Measurements from ENCODE around the gene MATK.
A peak's percentile ranks its signal among the peaks of the same experiment; 100 is the strongest.

Gene MATK

DNA sequence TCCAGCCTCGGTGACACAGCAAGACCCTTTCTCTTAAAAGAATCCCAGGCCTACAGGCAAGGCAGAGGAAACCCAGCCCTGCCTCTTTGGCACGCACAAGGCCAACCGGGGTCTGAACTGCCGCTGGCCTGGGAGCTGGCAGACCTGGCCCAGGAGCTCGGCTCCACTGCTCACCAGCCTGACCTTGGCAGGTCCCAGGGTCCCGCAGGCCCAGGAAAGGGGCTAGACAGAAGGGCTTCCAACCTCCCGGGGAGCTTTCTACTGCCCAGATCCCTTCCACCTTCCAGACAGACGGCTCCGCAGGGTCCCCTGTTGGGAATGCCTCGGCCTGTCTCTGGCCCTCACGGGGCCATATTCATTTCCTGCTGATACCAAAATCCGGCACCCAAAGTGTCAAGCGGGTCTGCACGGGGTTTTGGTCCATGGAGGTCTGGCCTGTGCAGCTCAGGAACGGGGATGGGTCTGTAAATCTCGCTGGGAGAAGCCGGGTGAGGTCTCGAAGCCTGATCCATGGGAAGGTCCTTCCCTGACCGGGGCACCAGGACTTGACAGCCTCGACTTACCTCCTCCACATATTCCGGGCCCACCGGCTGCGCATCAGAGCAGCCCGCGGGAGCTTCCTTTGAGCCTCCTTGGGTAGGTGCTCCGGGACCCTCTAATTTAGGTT is 36.6 kb upstream of the MATK start:
- CTCF ChIA-PET: interaction anchor here (0.8 to 2.7 kb wide), 19 partner anchors 8 to 694 kb away, joined by 3 to 23 read pairs (median 5); partner anchors contain the start of genes APBA3 and MRPL54
- TF ChIP-seq, protein P1, sequence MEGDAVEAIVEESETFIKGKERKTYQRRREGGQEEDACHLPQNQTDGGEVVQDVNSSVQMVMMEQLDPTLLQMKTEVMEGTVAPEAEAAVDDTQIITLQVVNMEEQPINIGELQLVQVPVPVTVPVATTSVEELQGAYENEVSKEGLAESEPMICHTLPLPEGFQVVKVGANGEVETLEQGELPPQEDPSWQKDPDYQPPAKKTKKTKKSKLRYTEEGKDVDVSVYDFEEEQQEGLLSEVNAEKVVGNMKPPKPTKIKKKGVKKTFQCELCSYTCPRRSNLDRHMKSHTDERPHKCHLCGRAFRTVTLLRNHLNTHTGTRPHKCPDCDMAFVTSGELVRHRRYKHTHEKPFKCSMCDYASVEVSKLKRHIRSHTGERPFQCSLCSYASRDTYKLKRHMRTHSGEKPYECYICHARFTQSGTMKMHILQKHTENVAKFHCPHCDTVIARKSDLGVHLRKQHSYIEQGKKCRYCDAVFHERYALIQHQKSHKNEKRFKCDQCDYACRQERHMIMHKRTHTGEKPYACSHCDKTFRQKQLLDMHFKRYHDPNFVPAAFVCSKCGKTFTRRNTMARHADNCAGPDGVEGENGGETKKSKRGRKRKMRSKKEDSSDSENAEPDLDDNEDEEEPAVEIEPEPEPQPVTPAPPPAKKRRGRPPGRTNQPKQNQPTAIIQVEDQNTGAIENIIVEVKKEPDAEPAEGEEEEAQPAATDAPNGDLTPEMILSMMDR (IDR thresholded peaks at IDR 0.05; ENCODE audit: control extremely low read depth, extremely low read depth, low read depth, missing control alignments): no peak
- POLR2A ChIA-PET: no interaction called here
- DNase-seq (ENCODE audit: extremely low spot score): no peak

DNA sequence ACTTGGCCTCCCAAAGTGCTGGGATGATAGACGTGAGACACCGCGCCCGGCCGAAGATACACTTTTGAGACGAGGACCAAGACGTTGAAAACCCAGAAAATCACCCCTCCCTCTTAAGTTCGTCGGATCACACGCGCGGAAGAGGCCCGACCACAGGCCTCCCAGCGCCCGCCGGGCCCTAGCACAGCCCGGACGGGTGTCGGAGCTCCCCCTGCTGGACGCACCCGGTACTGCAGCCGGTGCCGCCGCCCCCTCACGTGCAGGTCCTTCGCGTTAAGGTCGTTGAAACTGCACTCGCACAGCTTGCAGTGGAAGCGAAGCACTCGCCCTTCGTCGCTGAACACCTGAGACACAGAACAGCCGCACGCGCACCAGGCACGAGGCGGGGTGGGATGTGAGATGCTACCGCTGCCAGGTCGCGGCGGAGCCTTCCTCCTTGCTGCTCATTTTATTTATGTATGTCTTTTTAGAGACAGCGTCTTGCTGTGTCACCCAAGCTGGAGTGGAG is 35.7 kb upstream of the MATK start:
- TF ChIP-seq, protein P1 (IDR thresholded peaks at IDR 0.05; ENCODE audit: control extremely low read depth, extremely low read depth, low read depth, missing control alignments): peak; percentile 98
- peak; percentile 86 for DNase-seq (ENCODE audit: extremely low spot score)
- ChIA-PET CTCF (interaction anchor here (0.7 to 2.7 kb wide), 28 partner anchors 9 to 695 kb away, joined by 3 to 23 read pairs (median 3); partner anchors contain the start of genes APBA3 and MRPL54), POLR2A (no interaction called here)

DNA sequence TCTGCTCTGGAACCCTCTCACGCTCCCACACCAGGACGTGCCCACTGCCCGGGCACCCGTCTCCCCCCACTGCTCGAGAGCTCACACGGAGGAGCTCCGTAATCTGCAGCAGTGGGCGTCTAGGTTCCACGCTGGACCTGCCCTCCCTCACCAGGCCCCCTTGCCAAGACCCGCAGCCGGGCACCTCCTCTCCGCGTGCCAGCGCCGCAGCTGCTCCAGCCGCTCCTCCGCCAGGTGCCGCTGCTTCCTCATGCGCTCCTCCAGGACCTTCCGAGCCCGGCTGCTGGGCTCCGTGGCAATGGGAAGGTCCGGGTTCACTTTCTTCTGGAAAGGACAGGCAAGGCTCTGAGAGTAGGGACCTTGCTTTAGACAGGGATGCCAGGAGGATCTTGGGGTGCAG is 35.0 kb upstream of the MATK start:
- DNase-seq (ENCODE audit: extremely low spot score): no peak
- POLR2A ChIA-PET: no interaction called here
- CTCF ChIA-PET: interaction anchor here (0.9 to 2.7 kb wide), 9 partner anchors 9 to 58 kb away, joined by 3 to 19 read pairs (median 5); partner anchors contain the start of genes APBA3 and MRPL54

DNA sequence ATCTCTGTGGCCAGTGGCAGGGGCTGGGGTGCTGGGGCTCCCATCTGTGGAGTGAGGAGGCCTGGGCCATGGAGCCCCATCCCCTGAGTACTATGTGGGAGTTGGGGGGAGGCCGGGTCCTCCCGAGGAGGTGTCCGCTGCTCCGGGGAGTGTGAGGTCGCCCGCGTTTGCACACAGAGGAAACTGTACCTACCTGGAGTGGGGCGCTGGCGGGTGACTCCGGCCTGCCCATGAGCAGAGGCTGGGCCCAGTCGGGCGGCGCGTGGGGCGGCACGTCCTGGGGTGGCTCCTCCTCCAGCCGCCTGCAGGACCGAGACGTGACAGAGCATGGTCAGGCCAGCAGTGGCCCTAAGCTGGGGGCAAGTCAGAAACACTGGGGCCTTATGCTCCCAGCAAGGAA is 33.8 kb upstream of the MATK start:
- ChIA-PET CTCF (no interaction called here), POLR2A (no interaction called here)
- TF ChIP-seq, protein P1 (IDR thresholded peaks at IDR 0.05; ENCODE audit: control extremely low read depth, extremely low read depth, low read depth, missing control alignments): no peak

More for the DNA sequence above, 35.0 kb upstream of the MATK start:
- TF ChIP-seq, protein P1 (IDR thresholded peaks at IDR 0.05; ENCODE audit: control extremely low read depth, extremely low read depth, low read depth, missing control alignments): no peak

DNA sequence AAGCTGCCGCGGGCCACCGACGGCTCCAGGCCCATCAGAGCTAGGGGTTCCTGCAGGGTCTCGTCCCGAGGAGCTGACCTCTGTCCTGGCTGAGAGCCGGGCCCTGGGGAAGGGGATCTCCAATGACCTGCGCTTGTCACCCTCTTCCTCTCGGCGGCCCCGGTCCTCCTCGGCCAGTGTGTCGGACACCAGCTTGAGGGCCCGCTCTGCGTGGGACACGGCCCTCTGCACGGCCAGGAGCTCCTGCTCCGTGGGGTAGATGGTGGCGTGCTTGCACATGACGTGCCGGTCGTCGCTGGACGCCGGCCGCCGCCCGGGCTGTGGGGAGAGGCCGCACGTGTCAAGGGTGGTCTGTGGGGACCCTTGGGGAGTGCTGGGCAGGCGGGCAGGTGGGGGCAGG is 32.7 kb upstream of the MATK start:
- DNase-seq (ENCODE audit: extremely low spot score): no peak
- POLR2A ChIA-PET: no interaction called here
- CTCF ChIA-PET: interaction anchor here (1.1 to 1.9 kb wide), 4 partner anchors 8 to 124 kb away, joined by 3 to 8 read pairs (median 4); no protein-coding TSS in a partner anchor
- TF ChIP-seq, protein P1 (IDR thresholded peaks at IDR 0.05; ENCODE audit: control extremely low read depth, extremely low read depth, low read depth, missing control alignments): no peak

More for the DNA sequence above, 33.8 kb upstream of the MATK start:
- DNase-seq (ENCODE audit: extremely low spot score): no peak

DNA sequence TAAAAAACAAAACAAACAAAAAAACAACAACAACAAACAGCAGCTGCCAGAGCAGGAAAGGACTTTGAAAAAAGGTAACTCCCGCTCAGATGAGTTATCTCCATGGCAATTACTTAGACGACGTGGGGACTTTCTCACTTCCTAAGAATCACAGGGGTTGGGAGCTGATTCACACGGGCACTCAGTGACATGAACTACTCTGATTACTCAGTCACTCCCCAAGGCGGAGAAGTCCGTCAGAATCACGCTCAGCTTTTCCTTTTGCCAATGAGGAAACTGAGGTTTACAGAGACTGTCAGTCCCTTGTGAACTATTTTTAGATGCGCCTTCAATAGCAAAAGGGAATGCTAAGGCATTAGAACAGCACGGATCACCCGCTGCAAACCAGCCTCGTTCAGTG is 32.3 kb upstream of the MATK start:
- ChIA-PET POLR2A (no interaction called here), CTCF (interaction anchor here (1.0 to 1.9 kb wide), 5 partner anchors 9 to 125 kb away, joined by 3 to 8 read pairs (median 4); no protein-coding TSS in a partner anchor)
- TF ChIP-seq, protein P1 (IDR thresholded peaks at IDR 0.05; ENCODE audit: control extremely low read depth, extremely low read depth, low read depth, missing control alignments): no peak
- DNase-seq (ENCODE audit: extremely low spot score): no peak
